DOHH2 (cell line): ENCODE measurements around the gene SCGB1A1.

ENCODE experiments used
- CTCF ChIP-seq: fragments of 200-600 bp; sonication (generic); IDR thresholded peaks from one replicate; pipeline ENCODE4 v1.5.1; 2014; ENCODE audit warnings: antibody characterized with exemption, mild to moderate bottlenecking, low read depth, low read length; ENCODE audit not compliant: poor library complexity, severe bottlenecking
- EZH2phosphoT487 ChIP-seq: fragments of 200-600 bp; sonication (generic); IDR thresholded peaks from 2 replicates; pipeline ENCODE4 v1.6.1; 2017; ENCODE audit warnings: borderline replicate concordance, mild to moderate bottlenecking, antibody characterized with exemption, low read length, moderate library complexity, mixed read lengths

- TF ChIP-seq CTCF: no peak
- TF ChIP-seq EZH2phosphoT487: no peak
These were observed 24.8 kb downstream of the SCGB1A1 start for GRCh38 chr11:62443390-62444235.
